ENCODE measurements around the gene KCNN3.

KCNN3 gene

GRCh38 chr1:154812877-154813276, 57.2 kb downstream of the KCNN3 start:
- H3K4me3 ChIP-seq (ENCODE audit: low read length) = no peak overlapping the region
- no peak for TF ChIP-seq CTCF (IDR thresholded peaks at IDR 0.05; ENCODE audit: insufficient read depth, low read depth, low read length, missing control alignments)
- DNase-seq (ENCODE audit: low read depth) = no peak

- DNase-seq (ENCODE audit: low read depth) = peak; percentile 49
- no peak overlapping the region for H3K4me3 ChIP-seq (ENCODE audit: low read length)
- TF ChIP-seq CTCF (IDR thresholded peaks at IDR 0.05; ENCODE audit: insufficient read depth, low read depth, low read length, missing control alignments) = no peak
Observed at GRCh38 chr1:154810571-154810970, 59.5 kb downstream of the KCNN3 start.

- DNase-seq (ENCODE audit: low read depth) = peak; percentile 81
- TF ChIP-seq CTCF (IDR thresholded peaks at IDR 0.05; ENCODE audit: insufficient read depth, low read depth, low read length, missing control alignments) = no peak
Observed at GRCh38 chr1:154809436-154810413, 60.4 kb downstream of the KCNN3 start.

GRCh38 chr1:154808909-154809262, 61.2 kb downstream of the KCNN3 start:
- no peak overlapping the region for H3K4me3 ChIP-seq (ENCODE audit: low read length)
- no peak for TF ChIP-seq CTCF (IDR thresholded peaks at IDR 0.05; ENCODE audit: insufficient read depth, low read depth, low read length, missing control alignments)
- no peak for DNase-seq (ENCODE audit: low read depth)

More at GRCh38 chr1:154809436-154810413, 60.4 kb downstream of the KCNN3 start:
- H3K4me3 ChIP-seq (ENCODE audit: low read length) = no peak overlapping the region

- TF ChIP-seq CTCF (IDR thresholded peaks at IDR 0.05; ENCODE audit: insufficient read depth, low read depth, low read length, missing control alignments) = no peak
- DNase-seq (ENCODE audit: low read depth) = no peak
- H3K4me3 ChIP-seq (ENCODE audit: low read length) = no peak overlapping the region
Observed at GRCh38 chr1:154808261-154808908, 61.7 kb downstream of the KCNN3 start.

GRCh38 chr1:154807048-154807591, 63.0 kb downstream of the KCNN3 start:
- no peak for TF ChIP-seq CTCF (IDR thresholded peaks at IDR 0.05; ENCODE audit: insufficient read depth, low read depth, low read length, missing control alignments)
- no peak for DNase-seq (ENCODE audit: low read depth)

More at GRCh38 chr1:154807048-154807591, 63.0 kb downstream of the KCNN3 start:
- H3K4me3 ChIP-seq (ENCODE audit: low read length) = no peak overlapping the region
